Left forelimb (tissue), 1 donor: Measurements from ENCODE around the gene MAST2.
"Not testable (repeated sequence)": the region's sequence is repeated elsewhere in the genome, so short reads cannot be mapped to it uniquely, and the experiment has no call there.

Experiments used
- DNase-seq: peaks from one replicate; pipeline ENCODE4 v3.0.0-alpha.2; 2018; ENCODE audit warnings: low spot score

Gene MAST2

GRCh38 chr1:45814776-45815175 is 11.4 kb downstream of the MAST2 start:
- no peak for DNase-seq

- no peak for DNase-seq
These were observed 12.5 kb downstream of the MAST2 start for GRCh38 chr1:45815667-45816458.

DNA sequence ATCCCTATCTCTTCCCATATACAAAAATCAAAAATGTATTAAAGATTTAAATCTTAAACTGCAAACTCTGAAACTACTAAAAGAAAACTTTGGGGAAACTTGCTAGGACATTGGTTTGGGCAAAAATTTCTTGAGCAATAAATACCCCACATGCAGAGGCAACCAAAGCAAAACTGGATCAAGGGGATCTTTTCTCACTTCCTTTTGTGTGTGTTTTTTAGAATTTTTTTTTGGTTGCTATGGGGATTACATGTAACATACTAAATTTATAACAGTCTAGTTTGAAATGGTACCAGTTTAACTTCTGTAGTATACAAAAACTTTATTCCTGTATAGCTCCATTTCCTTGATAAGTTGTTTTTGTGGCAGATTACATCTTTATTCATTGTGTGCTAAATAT is 16.8 kb downstream of the MAST2 start:
- DNase-seq: no peak

DNA sequence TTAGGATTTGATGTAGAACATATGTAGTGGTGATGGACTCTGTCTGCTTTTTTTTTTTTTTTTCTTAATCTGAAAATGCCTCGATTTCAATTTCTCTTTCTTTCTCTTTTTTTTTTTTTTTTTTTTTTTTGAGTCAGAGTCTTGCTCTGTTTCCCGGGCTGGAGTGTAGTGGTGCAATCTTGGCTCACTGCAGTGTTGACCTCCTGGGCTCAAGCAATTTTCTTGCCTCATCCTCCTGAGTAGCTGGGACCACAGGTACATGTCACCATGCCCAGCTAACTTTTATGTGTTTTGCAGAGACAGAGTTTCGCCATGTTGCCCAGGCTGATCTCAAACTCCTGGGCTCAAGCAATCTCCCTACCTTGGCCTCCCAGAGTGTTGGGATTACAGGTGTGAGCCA is 17.4 kb downstream of the MAST2 start:
- DNase-seq: no peak

- DNase-seq: no peak
These were observed 19.2 kb downstream of the MAST2 start for GRCh38 chr1:45822644-45823043.

GRCh38 chr1:45824607-45825006 is 21.2 kb downstream of the MAST2 start:
- no peak for DNase-seq

DNA sequence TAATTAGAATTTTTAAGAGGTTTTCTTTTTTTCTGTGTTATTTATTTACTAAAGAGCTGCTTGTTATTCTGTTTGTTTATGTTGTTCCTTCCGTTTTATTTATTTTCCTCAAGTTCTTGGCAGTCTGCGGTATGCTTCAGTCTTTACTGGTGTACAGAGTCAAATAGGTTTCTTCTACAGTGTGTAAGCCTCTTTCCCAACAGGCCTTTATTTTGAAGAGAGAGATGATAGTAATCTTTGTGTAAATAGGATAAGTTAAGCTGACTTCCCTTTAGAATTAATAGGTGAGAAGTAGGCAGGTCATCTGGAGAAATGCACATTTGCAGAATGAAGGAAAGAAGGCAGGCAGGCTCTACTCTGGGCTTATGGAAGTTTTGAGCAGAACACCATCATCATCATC is 23.8 kb downstream of the MAST2 start:
- DNase-seq: no peak

DNA sequence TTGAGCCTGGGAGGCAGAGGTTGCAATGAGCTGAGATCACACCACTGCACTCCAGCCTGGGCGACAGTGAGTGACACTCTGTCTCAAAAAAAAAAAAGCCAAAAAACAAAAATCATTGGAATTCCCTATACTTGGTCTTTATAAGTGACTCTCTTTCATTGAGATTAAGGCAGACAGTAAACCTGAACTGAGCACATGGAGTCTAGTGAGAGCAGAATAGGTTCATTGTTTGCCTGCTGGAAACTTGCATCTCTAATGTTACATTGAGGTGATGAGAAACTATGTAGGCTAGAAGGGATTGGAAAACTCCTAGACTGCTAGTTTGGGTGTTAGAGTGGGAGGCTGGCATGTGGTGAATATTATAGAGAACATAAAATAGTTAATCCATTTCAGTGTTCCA is 25.4 kb downstream of the MAST2 start:
- DNase-seq: no peak

DNA sequence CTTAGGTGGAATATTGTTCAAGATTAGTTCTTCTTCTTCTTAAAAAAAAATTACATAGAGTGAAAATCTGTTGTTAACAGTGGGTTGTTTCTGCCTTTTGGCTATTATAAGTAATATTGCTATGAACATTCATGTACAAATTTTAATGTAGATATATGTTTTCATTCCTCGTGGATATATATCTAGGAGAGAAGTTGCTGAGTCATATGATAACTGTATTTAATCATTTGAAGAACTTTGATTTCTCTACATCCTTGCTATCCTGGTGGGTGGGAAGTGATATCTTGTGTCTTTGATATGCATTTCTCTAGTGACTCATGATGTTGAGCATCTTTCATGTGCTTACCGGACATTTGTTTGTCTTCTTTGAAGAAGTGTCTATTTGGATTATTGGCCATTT is 29.9 kb downstream of the MAST2 start:
- DNase-seq: no peak

- DNase-seq: no peak
These were observed 31.3 kb downstream of the MAST2 start for GRCh38 chr1:45834689-45835088.

DNA sequence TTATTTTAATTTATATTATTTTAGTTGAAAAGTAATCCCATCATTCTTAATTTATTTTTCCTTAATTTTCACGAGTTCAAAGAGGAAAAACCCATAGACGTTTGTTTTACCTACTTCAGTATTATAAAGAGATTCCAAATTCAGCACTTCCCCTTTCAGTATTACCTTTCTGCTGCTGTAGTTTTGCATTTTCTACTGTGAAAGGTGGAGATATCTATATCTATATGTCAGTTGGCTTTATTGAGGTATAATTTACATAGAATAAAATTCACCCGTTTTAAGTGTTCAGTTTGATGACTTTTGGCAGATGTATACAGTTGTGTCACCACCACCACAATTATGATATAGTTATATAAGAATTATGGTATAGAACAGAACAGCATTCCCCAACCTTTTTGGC is 33.0 kb downstream of the MAST2 start:
- no peak for DNase-seq

GRCh38 chr1:45836861-45837260 is 33.4 kb downstream of the MAST2 start:
- not testable (repeated sequence) for DNase-seq

DNA sequence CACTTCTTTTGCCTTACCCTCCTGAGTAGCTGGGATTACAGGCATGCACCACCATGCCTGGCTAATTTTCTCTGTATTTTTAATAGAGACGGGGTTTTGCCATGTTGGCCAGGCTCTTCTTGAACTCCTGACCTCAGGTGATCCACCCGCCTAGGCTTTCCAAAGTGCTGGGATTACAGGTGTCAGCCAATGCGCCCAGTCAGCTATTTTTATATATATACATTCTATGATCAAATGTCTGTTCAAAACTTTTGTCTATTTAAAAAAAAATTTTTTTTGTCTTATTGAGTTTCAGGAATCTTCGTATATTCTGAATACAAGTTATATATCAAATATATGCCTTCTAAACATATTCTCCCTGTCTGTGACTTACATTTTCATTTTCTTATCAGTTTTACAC is 34.9 kb downstream of the MAST2 start:
- not testable (repeated sequence) for DNase-seq

DNA sequence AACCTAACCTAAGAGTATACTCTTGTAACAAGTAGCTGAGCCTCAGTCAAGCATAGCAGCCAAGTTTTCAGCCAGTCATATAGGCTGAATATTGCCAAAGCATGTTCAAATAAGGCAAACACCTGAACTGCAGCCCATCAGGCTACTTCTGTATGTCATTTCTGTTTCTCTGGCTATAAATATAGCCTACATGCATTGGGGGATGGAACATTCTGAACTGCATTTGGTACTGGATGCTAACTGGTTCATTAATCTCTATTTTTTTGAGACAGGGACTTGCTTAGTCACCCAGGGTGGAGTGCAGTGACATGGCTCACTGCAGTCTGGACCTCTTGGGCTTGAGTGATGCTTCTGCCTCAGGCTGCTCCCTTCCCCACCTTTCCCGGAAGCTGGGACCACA is 37.3 kb downstream of the MAST2 start:
- DNase-seq: no peak

- DNase-seq: no peak
These were observed 39.4 kb downstream of the MAST2 start for GRCh38 chr1:45842786-45843185.

DNA sequence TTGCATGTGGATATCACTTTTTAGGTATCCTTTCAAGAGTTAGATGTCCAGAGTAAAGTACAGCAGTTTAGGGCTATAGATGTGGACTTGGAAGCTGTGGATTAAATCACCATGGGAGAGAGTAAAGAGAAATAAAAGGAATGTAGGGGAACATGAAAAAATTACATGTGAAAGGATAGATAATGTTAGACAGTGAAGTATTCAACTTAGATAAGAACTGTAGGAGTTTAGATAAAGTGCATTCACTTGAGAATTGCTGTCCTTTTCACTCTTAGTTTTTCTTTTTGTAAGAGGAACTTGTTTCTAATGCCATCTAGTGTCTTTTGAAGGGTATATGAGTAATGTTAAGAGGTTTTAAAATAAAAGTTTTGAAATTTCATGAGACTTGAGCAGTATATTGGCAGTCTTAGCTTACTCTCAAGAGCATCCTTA is 40.1 kb downstream of the MAST2 start:
- DNase-seq: no peak

DNA sequence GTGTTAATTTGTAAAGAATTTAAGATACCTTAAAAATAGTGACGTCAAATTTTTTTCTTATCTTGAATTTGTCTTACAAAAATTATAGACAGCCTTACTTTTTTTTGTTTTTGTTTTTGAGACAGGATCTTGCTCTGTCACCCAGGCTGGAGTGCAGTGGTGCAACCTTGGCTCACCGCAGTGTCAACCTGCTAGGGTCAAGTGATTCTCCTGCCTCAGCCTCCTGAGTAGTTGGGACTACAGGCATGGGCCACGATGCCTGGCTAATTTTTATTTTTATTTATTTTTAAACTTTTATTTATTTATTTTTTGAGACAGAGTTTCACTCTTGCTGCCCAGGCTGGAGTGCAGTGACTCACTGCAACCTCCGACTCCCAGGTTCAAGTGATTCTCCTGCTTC is 40.6 kb downstream of the MAST2 start:
- DNase-seq: not testable (repeated sequence)

GRCh38 chr1:45846931-45847330 is 43.5 kb downstream of the MAST2 start:
- DNase-seq: no peak

GRCh38 chr1:45848097-45848496 is 44.7 kb downstream of the MAST2 start:
- DNase-seq: no peak

GRCh38 chr1:45848714-45849113 is 45.3 kb downstream of the MAST2 start:
- DNase-seq: no peak

- no peak for DNase-seq
These were observed 46.6 kb downstream of the MAST2 start for GRCh38 chr1:45850017-45850416.

DNA sequence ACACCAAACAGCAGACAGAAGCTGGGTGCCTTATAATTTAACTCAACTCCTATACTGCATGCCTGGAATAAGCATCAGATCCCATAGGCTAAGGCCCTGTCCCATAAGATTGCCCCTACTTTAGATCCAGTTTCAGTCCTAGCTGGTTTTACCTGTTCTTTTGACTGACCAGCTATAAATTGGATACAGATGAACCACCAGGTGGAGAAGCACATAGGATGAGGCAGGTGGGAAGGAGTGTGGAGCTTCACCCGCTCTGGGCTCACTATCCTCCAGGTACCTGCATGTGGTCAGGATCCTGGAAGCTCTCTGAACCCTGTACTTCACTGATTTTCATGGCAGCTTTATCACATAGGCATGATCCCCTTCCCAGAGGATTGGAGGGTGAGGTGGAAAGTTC is 51.3 kb downstream of the MAST2 start:
- no peak for DNase-seq

GRCh38 chr1:45857101-45857700 is 53.8 kb downstream of the MAST2 start:
- no peak for DNase-seq
